ENCODE data around the gene EFEMP1.
A peak's percentile ranks its signal among the peaks of the same experiment; 100 is the strongest.

The EFEMP1 gene

GRCh38 chr2:55949211-55949610, 25.6 kb upstream of the EFEMP1 start:
- no peak for TF ChIP-seq ZNF274 (IDR thresholded peaks at IDR 0.05; ENCODE audit: low read depth, low read length)
- no peak overlapping the region for H3K4me3 ChIP-seq (ENCODE audit: low read length)

GRCh38 chr2:55948176-55948923, 24.8 kb upstream of the EFEMP1 start:
- no peak for TF ChIP-seq ZNF274 (IDR thresholded peaks at IDR 0.05; ENCODE audit: low read depth, low read length)
- no peak overlapping the region for H3K4me3 ChIP-seq (ENCODE audit: low read length)

DNA sequence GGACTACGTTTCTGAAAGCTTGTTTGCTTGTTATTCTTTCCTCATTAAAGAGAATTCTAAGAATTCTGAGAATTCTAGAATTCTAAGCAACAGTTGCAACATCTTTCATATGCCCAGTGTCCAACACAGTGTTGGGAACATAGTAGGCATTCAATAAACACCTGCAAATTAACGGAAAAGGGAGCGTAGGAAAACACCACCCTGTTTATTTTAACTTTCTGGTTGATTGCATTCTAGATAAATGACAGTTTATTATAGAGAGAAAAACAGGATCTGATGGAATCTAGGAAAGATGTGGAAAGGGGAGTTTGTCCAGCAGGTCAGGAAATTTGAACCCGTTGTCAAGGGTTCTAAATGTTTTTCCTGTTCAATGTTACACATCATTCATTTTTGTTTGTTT, 24.2 kb upstream of the EFEMP1 start:
- TF ChIP-seq ZNF274 (IDR thresholded peaks at IDR 0.05; ENCODE audit: low read depth, low read length): no peak
- H3K4me3 ChIP-seq (ENCODE audit: low read length): no peak overlapping the region

- TF ChIP-seq ZNF274 (IDR thresholded peaks at IDR 0.05; ENCODE audit: low read depth, low read length): no peak
- no peak overlapping the region for H3K4me3 ChIP-seq (ENCODE audit: low read length)
These were observed 23.2 kb upstream of the EFEMP1 start for GRCh38 chr2:55946793-55947192.

DNA sequence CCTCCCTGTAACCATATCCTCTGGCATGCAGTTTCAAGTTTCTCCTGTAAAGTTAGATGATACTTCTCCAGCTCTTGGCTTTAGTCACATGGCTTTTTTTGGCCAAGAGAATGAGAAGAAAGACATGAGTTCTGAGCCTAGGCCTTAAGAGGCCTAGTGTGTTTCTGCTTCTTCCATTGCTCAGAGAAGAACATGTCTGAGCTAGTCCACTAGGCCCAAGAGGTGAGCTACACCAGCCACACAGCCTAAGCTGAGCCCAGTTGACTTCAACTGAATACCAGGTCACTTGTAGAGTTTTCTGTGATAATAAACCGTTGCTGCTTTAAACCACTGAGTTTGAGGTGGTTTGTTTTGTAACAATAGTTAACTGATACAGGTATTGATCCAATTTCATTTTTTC, 19.9 kb upstream of the EFEMP1 start:
- no peak overlapping the region for H3K4me3 ChIP-seq (ENCODE audit: low read length)
- TF ChIP-seq ZNF274 (IDR thresholded peaks at IDR 0.05; ENCODE audit: low read depth, low read length): no peak

DNA sequence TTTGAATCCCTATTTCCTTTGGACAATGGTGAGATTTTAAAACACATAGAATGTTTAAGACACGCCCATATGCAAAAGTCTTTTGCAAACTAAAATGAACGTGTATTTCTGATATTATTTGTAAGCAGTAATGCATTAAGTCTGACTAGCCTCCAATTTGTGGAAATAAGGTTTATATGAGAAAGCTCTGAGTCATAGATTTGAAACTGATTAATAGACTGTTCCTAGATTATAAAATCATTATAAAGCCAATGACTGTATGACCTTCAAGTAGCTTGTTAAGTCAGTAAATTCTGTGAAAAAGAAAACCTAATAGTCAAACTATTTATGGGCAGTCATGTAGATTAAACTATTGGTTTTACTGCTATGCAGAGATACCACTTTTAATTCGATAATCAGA, 12.8 kb upstream of the EFEMP1 start:
- TF ChIP-seq ZNF274 (IDR thresholded peaks at IDR 0.05; ENCODE audit: low read depth, low read length): no peak
- H3K4me3 ChIP-seq (ENCODE audit: low read length): no peak overlapping the region

GRCh38 chr2:55934337-55934736, 10.8 kb upstream of the EFEMP1 start:
- no peak for TF ChIP-seq ZNF274 (IDR thresholded peaks at IDR 0.05; ENCODE audit: low read depth, low read length)
- no peak overlapping the region for H3K4me3 ChIP-seq (ENCODE audit: low read length)

DNA sequence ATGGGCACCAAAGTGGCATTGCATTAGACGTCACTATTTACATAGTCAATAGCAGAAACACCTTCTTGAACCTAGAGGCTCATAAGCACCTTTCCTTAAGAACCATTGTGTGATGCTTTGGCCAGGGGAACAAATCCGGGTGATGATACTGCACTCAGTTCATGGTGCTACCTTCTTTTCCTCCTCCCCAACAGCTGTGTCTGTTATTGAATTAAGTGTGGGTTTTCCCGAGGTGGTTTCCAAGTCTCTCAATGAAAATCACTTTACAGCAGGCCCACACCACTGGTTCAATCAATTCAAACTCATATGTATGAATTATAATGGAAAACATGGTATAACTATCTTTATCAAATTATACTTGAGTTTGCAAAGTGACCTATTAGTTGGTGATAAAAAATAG, 9.3 kb upstream of the EFEMP1 start:
- H3K4me3 ChIP-seq (ENCODE audit: low read length): no peak overlapping the region
- no peak for TF ChIP-seq ZNF274 (IDR thresholded peaks at IDR 0.05; ENCODE audit: low read depth, low read length)

GRCh38 chr2:55931281-55931680, 7.7 kb upstream of the EFEMP1 start:
- no peak overlapping the region for H3K4me3 ChIP-seq (ENCODE audit: low read length)
- TF ChIP-seq ZNF274 (IDR thresholded peaks at IDR 0.05; ENCODE audit: low read depth, low read length): no peak

- TF ChIP-seq ZNF274 (IDR thresholded peaks at IDR 0.05; ENCODE audit: low read depth, low read length): no peak
- no peak overlapping the region for H3K4me3 ChIP-seq (ENCODE audit: low read length)
These were observed 5.9 kb upstream of the EFEMP1 start for GRCh38 chr2:55929476-55929875.

- no peak overlapping the region for H3K4me3 ChIP-seq (ENCODE audit: low read length)
- no peak for TF ChIP-seq ZNF274 (IDR thresholded peaks at IDR 0.05; ENCODE audit: low read depth, low read length)
These were observed 3.4 kb upstream of the EFEMP1 start for GRCh38 chr2:55926974-55927373.

DNA sequence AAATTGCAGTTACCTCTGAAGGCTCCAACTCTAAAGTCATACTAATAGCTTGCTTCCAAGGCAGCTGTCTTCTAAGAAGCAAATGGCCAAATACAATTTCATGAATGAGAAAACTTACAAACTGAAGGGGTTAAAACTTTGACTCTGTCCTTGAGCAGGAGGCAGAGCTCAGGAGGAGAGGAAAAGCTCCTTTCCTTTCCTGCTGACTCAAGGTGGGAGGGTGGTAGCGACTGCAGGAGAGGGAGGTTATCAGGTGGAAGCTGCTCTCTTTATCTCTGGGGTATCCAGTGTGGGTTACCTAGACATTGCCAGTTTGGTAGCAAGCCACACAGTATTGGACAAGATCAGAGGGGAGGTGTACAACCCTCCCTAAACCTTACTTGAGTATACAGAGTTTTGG, 2.7 kb upstream of the EFEMP1 start:
- no peak overlapping the region for H3K4me3 ChIP-seq (ENCODE audit: low read length)
- no peak for TF ChIP-seq ZNF274 (IDR thresholded peaks at IDR 0.05; ENCODE audit: low read depth, low read length)

GRCh38 chr2:55923982-55924321, 370 bp upstream of the EFEMP1 start:
- peak overlapping the region; percentile 4; the same call in 1 of the 2 replicates for H3K4me3 ChIP-seq (ENCODE audit: low read length)
- TF ChIP-seq ZNF274 (IDR thresholded peaks at IDR 0.05; ENCODE audit: low read depth, low read length): no peak

DNA sequence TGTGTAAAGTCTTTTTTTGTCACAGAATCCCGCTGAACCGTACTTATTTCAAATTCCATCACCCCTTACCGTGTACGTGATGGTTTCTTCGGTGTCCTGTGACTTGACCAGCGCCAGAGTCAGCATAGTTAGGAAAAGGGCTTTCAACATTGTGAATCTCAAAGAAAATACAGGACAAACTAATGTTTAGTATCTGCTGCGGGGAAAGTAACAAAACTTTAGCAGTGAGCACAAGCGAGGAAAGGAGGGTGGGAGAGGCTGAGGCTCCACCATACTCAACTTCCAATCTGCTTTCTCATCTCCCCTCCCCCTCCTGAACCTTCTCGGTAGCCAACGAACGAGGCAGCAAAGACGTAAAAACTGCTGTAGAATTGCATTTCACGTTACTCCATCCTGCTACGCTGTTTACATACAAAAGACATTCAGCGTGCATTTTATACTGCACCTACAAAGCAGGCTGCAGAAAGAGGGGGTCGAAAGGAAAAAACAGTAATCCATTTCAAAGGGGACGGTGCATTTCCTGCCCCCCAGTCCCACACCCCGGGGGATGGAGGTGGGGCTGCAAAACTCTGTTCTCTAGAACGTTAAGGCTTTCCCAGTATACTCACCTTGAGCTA, 1.2 kb downstream of the EFEMP1 start:
- no peak overlapping the region; the same call in 1 of the 2 replicates for H3K4me3 ChIP-seq (ENCODE audit: low read length)
- TF ChIP-seq ZNF274 (IDR thresholded peaks at IDR 0.05; ENCODE audit: low read depth, low read length): no peak

GRCh38 chr2:55919574-55919973, 4.0 kb downstream of the EFEMP1 start:
- no peak overlapping the region for H3K4me3 ChIP-seq (ENCODE audit: low read length)
- TF ChIP-seq ZNF274 (IDR thresholded peaks at IDR 0.05; ENCODE audit: low read depth, low read length): no peak

DNA sequence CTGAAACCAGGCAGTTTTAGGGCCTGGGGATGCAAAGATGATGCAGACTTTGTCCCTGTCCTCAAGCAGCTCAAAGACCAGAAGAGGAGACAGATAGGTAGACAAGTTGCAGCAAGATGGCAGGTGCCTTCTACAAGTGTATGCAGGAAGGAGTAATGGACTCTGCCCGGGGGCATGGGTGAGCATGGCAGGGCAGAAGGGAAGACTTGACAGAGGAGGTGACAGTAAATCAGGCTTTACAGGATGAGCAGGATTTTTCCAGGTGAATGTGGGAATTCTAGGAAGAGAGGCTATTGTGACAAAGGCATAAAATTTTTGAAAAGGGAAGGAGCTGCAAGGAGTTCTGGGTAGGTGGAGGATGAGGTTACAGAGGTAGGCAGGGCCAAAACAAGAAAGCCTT, 4.7 kb downstream of the EFEMP1 start:
- no peak for TF ChIP-seq ZNF274 (IDR thresholded peaks at IDR 0.05; ENCODE audit: low read depth, low read length)
- no peak overlapping the region for H3K4me3 ChIP-seq (ENCODE audit: low read length)
